Myocyte (in vitro differentiated cells): ENCODE measurements around the gene DENND1C. TPM values are rescaled to one million over a fixed set of nuclear protein-coding genes. Genes with fewer than 3 reads are reported as not detected.

Source experiments
- DNase-seq: peaks from one replicate; pipeline ENCODE4 v3.0.0-alpha.2; 2012; ENCODE audit warnings: low read depth
- polyA plus RNA-seq: library from polyadenylated mRNA; unstranded; fragments of >200 nt; gene quantifications from one replicate; pipeline ENCODE4 v1.2.1, GENCODE V29; 2012; ENCODE audit warnings: missing spikeins
- total RNA-seq: library from RNA; depleted of rRNA; stranded (reverse); fragments of >200 nt; gene quantifications from 2 replicates; pipeline ENCODE4 v1.2.3, GENCODE V29; 2014

Gene DENND1C, protein sequence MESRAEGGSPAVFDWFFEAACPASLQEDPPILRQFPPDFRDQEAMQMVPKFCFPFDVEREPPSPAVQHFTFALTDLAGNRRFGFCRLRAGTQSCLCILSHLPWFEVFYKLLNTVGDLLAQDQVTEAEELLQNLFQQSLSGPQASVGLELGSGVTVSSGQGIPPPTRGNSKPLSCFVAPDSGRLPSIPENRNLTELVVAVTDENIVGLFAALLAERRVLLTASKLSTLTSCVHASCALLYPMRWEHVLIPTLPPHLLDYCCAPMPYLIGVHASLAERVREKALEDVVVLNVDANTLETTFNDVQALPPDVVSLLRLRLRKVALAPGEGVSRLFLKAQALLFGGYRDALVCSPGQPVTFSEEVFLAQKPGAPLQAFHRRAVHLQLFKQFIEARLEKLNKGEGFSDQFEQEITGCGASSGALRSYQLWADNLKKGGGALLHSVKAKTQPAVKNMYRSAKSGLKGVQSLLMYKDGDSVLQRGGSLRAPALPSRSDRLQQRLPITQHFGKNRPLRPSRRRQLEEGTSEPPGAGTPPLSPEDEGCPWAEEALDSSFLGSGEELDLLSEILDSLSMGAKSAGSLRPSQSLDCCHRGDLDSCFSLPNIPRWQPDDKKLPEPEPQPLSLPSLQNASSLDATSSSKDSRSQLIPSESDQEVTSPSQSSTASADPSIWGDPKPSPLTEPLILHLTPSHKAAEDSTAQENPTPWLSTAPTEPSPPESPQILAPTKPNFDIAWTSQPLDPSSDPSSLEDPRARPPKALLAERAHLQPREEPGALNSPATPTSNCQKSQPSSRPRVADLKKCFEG
- not detected in 2 replicates for total RNA-seq
- not detected for polyA plus RNA-seq

DNA sequence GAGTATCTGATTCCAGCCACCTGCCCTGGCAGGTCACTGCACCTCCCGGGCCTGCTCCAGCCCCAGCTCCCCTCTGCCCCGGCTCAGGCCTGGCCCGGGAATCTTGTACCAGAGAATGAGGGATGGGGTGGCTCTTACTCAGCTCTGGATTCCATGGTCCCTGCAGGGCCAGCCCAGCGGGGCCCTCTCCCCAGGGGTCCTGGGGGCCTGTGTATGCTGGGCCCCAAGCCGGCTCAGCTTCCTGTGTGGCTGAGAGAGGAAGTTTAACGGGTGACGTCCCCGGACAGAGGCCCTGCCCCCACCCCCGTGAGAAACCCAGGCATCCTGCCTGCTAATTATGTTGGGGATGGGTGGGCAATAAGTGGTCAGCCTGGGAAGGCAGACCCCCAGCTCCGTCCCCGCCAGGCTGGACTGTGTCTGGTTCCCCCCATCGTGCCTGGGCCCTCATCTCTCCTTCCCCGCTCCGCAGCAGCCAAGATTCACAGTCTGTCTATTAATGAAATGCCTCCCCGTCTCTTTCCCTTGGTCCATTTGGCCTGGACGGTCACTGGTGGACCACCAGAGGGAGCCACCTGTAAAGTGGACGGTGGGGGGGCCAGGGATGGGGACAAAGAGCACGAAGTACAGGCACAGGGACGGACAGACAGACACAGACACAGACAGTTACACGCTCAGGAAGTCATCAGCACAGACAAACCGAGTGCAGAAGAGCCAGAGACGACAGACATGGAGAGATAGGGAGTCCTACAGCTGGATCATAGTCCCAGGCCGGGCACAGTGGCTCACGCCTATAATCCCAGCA is at the start of gene DENND1C:
Gene DENND1C, minus strand, starts transcription at position 247 of the 802 bp plus-strand sequence. Its CDS starts 92 bp downstream, at position 155.
- no peak for DNase-seq

DNA sequence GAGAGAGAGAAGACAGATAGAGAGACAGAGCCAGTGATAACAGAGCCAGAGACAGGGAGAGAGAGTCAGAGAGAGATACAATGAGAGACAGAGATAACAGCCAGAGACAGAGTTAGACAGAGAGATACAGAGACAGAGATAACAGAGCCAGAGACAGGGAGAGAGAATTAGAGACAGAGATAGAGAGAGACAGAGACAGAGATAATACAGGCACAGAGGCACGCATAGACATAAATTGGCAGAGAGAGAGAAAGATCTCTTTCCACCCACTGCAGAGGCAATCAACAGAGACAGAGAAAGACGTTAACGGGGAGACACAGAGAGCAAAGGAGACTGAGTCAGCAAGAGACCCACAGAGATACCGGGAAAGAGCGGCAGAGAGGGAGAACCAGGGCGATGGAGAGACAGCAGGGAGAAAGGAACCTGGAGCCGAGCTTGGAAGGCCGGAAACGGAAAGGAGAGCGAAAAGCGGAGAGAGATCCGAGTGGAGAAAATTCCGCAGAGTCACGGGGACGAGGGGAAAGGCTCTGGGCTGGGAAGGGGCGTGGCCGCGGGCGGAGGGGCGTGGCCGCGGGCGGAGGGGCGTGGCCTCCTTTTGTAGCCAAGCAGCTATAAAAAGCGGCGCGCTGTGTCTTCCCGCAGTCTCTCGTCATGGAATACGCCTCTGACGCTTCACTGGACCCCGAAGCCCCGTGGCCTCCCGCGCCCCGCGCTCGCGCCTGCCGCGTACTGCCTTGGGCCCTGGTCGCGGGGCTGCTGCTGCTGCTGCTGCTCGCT is 49.0 kb upstream of the DENND1C start, which contains the start of gene TNFSF9:
Gene TNFSF9, plus strand, starts transcription at position 641 of the 777 bp plus-strand sequence. Its CDS starts 11 bp downstream, at position 652.
- DNase-seq = peak; percentile 89

DNA sequence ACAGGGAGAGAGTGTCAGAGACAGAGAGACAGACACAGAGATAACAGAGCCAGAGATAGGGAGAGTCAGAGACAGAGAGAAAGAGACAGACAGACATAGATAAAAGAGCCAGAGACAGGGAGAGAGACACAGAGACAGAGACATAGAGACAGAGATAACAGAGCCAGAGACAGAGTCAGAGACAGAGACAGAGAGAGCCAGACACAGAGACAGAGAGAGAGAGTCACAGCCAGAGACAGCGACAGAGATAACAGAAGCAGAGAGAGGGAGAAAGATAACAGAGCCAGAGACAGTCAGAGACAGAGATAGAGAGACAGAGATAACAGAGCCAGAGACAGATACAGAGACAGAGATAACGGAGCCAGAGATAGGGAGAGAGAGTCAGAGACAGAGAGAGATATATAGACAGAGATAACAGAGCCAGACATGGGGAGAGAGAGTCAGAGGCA is 48.4 kb upstream of the DENND1C start:
- no peak for DNase-seq

DNA sequence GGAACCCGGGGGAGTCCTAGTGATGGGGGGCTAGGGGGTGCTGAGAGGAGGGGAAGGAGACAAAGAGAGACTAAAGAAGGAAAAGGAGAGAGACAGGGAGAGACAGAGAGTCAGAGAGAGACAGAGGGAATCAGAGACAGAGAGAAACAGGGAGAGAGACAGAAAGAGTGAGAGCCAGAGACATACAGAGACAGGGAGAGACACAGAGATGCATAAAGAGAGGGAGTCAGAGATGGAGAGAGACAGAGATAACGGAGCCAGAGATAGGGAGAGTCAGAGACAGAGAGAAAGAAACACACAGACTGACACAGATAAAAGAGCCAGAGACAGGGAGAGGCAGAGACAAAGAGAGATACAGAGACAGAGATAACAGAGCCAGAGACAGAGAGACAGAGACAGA is 47.8 kb upstream of the DENND1C start:
- no peak for DNase-seq

DNA sequence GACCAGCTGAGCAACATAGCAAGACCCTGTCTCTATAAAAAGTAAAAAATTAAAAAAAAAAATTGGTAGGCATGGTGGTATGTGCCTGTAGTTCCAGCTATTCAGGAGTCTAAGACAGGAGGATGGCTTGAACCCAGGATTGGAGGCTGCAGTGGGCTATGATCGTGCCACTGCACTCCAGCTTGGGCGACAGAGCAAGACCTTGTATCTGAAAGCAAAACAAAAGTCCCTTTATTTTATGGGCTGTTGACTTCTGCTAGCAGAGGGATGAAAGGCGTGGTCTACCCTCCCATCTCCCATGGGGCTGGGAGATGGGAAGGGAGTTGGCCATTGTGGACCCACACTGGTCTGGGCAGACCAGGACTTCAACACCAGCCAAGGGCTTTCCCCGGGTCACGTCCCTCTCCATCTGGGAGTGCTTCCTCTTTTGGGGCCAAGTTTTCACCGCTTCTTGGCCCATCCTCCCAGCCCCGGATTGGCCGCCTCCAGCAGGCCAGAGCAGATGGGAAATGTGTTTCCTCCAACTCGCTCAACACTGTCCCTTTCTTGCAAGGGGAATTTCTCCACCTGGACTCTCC is 47.0 kb upstream of the DENND1C start:
- DNase-seq = no peak

DNA sequence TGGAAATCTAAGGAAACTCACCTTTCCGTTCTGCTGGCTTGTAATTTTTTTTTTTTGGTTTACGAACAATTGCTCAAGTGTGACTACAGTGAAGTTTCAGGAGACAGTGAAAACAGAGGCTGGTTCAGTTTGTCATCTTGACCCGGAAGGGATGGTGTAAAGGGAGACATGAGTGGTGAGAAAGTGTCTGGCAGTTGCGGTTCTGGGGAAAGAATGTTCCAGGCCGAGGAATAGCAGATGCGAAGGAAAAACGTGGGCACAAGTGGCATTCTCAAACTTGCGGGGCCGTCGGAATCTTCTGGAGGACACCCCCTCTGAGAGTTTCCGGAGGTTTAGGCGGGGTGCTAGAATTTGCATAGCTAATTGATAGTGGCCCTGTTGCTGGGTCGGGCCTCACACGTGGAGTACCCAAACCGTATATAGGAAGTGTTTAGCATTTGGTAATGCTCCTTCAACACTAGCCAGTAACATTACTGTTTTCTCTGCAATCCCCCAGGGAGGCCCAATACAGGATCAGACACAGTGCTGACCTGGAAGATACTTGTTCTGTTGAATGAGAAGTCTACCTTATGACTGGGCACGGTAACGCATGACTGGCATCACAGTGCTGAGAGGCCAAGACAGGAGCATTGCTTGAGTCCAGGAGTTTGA is 46.4 kb upstream of the DENND1C start:
- DNase-seq = no peak

DNA sequence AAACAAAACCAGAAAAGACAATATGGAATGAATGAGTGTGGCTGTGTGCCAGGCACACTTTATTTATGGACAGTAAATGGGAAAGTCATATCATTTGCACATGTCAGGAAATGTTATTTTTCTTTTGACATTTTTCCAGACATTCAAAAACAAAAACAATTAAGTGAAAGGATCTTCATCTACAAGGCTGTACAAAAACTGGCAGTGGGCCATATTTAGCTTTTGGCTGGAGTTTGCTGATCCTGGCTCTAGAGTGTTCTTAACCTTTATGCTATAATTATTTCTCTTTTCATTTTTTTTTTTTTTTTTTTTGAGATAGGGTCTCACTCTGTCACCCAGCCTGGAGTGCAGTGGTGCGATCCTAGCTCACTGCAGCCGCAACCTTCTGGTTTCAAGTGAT is 42.7 kb upstream of the DENND1C start:
- DNase-seq = no peak

DNA sequence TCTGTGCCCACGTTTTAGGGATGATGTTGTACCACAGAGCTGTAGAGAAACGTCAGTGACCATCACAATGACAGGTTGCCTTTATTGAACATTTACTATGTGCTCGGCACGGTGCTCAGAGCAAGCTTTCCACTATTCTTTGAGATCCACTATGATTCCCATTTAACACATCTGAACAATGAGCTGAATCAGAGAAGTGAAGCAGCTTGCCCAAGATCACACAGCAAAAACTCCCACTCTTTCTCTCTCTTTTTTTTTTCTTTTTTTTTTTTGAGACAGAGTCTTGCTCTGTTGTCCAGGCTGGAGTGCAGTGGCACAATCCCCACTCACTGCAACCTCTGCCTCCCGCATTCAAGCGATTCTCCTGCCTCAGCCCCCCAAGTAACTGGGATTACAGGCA is 41.1 kb upstream of the DENND1C start:
- DNase-seq = no peak

DNA sequence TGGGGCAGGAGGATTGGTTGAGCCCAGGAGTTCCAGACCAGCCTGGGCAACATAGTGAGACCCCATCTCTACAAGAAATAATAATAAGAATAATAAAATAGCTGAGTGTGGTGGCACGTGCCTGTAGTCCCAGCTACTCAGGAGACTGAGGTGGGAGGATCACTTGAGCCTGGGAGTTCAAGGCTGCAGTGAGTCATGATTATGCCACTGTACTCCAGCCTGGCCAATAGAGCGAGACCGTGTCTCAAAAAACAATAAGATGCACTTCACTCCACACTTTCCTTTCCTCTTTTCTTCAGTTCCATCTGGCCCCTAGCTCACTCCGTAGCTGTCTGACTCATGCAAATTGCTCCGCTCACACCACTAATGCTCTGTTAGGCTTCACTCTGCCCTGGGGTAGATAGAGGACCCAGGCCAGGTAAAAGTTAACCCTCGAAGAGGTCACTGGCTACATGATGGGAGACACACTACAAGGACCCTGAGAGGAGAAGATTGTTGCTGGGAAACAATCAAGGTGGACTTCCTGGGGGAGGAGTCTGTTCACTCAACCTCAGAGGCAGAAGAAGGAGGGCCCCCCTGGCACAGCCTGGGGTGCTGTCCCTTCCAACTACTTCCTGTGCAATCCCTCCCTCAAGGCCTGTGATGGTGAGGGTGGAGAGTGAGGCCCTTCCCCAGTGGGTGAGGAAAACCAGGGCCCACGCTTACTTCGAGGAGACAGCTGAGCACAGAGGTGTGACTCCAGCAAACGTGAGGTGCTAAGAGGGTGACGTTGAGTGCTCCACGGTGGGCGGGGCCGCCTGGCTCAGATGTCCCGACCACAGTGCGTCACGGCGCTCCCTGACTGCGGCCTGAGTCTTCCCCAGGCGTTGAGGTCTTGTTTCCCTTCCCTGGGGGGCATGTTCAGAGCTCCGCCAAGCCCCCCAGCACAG is 40.4 kb upstream of the DENND1C start:
- no peak for DNase-seq

DNA sequence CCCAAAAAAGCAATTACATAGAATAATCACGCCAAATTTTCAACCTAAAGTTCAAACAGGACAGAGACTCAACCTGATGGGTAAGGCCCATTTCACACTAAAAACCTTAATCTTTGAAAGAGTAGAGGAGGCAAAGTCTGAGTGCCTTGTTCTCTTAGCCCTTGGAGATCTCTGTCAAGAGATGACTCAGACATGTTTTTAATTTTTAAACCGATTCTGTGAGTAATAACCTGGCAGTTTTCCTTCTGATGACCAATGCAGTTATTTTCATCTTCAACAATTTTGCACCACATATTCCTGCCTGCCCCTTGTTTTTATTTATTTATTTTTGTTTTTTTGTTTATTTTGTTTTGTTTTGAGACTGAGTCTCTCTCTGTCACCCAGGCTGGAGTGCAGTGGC is 37.7 kb upstream of the DENND1C start:
- DNase-seq = peak; percentile 70

DNA sequence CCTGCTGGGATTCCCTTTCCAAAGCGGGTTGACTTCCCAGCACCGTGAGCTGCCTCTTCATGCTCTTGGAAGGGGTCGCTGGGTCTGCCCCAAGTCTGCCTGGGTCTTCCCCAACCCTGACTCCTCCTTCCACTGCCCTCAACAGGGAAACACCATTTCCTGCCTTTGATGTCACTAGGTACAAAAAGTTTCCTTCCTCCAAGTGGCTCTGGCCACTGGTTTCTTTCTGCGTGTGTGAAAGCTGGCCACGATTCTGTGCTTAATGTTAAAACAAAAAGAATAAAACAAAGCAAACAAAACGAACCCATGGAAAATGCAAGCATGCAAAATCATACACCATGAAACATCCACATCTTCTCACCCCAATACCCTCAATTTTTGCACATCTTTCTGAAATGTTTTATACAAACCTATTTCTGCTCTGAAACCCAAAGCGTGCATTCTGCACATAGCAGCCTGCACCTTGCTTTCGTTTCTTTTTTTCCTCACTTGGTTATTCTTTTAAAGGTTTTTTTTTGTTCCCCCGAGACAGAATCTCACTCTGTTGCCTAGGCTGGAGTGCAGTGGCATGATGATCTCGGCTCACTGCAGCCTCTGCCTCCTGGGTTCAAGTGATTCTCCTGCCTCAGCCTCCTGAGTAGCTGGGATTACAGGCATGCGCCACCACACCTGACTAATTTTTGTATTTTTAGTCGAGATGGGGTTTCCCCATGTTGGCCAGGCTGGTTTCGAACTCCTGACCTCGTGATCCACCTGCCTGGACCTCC is 36.7 kb upstream of the DENND1C start:
- DNase-seq = no peak

DNA sequence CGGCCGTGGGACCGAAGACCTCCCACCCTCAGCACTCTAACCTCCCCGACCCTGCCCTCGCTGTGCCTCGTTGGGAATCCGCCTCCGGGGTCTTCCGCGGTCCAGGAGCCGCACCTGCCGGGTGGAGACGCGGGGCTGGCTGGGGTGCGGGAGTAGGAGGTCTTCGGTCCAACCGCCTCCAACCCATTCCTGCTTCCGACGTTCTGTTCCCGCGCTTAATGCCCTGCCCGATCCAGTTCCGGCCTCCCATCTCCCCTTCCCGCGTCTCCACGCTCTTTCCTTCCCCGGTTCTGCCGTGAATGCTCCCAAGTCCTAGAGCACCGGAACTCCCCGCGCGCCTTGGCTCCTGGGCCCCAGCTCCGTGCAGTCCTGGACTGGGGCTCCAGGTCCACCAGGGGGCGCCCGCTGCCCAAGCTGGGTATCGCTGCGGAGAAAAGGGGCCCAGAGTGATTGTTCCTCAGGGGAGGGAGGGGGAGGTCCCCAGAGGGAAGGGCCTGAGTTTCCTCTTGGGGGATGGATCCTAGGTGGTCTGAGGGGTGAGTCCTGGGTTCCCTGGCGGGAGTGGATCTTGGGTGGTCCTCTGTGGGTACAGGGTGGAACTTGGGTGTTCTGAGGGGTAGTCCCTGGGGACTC is 35.2 kb upstream of the DENND1C start:
- peak; percentile 86 for DNase-seq

DNA sequence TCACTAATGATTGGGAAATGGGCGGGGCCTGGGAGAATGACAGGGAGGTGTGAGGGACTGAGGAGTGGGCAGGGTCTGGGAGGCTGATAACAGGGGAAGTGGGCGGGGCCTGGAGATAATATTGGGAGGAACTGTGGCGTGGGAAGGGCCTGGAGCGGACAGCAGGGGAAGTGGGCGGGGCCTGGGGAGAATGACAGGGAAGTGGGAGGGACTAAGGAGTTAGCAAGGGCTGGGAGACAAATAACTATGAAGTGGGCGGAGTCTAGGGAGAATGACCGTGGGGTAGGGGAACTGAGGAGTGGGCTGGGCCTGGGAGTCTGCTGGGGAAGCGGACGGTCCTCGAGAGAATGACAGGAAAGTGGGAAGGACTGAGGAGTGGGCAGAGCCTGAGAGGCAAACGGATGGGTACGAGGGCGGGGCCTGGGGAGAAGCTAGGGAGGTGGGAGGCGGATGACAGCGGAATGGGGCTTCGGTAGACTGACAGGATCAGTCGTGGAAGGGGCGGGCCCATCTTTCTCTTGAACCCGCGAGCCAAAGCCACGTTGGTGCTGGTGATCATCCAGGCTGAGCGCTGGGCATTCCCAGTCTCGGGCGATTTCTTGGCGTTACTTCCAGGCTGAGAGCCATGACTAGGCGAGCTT is 34.6 kb upstream of the DENND1C start:
- peak; percentile 86 for DNase-seq

DNA sequence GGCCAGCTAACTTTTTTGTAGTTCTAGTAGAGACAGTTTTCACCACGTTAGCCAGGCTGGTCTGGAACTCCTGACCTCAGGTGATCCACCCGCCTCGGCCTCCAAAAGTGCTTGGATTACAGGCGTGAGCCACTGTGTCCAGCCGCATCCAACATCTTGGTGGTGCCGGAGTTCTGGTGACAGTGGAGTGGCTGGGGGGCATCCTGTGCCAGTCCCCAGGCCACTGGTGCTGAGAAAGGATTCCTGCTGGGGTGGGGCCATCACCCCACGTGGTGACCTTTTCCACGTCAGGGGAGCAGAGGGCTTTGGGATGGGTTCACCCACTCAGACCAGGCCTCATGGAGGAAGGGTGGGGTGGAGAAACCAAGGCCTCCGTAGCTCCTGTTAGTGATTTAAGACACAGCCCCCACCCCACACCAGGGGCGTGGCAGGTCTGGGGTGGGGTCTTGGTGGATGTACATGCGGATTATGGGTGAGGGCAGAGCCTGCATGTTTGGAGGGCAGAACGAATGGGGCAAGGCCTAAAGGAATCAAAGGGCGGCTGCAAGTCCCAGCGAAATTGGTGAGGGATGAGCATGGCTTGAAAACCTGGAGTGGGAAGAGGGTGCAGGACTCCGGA is 33.4 kb upstream of the DENND1C start:
- DNase-seq = no peak

DNA sequence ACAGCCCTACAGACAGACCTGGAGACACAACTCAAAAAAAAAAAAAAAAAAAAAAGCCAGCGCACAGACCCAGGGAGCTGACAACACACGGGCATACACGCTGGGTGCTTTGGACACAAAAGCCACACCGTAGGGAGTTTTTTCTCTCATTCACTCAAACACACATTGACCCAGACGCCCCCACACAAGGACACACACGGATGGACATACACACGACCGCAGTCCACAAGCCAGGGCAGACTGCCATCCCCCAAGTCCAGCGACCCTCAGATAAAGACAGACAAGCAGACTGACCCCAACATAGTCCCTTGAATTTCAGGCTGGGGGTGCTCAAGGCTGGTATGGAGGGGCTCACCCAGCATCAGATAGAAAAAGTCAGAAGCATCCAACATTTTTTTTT is 32.5 kb upstream of the DENND1C start:
- no peak for DNase-seq

DNA sequence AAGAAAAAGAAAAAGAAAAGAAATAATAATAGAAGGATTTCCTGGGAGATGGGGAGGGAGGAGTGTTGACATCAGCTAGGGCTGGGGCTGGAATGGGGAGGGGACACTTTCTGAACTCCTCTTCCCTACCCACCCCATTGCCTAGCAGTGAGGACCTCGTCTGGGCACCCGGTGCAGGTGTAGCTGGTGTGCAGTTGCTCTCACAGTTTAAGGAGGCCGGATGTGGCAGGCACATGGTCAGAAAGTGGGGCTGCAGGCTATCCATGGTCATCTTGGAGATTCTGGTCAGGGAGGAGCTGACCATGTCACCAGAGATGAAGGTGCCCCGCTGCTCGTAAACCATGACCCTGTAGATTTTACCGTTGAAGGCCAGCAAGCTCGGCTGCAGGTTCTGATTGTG is 29.0 kb upstream of the DENND1C start:
- no peak for DNase-seq
